Measurements from ENCODE around the gene VPS4A. TPM values are rescaled to one million over a fixed set of nuclear protein-coding genes. Genes with fewer than 3 reads are reported as not detected.
A peak's percentile ranks its signal among the peaks of the same experiment; 100 is the strongest.

Gene VPS4A
- total and polyA plus RNA-seq, 2 donors (not counting 1 experiment from before 2014, with no cell fraction given), result 33.1 to 43.8 TPM

DNA sequence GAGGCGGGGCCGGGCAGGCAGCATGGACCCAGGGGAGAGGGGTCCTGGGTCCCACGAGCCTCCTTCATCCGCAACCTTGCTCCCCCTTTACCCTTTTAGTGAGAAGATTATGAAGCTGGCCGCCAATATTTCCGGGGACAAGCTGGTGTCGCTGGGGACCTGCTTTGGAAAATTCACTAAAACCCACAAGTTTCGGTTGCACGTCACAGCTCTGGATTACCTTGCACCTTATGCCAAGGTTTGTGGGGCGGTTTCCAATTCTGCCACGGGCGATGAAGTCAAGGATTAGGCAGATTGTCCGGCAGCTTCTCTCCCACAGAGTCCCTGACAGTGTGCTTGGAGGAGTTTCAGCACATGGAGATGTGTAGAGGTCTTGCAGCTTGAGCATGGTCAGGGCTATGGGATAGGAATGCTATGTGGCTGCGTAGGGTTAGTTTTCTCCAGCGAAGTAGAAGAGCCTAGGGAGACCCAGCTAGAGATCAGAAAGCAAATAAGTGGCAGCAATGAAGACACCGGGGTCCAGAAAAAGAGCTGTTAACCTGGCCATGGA, 29.0 kb downstream of the VPS4A start:
- H3K27ac Mint-ChIP-seq, result peak overlapping the region; percentile 98
- intact Hi-C loops (cut with micrococcal nuclease), result no loop called here
- Histone ChIP-seq H4K20me1 (ENCODE audit: control insufficient read depth, insufficient read depth, low read length, poor library complexity, severe bottlenecking) (no peaks in the 10 kb centered on the region), H3K36me3 (replicated peaks in 1 of 2; ENCODE audit: control extremely low read depth in 1 of 2, control insufficient read depth in 1 of 2, extremely low read depth in 1 of 2, insufficient read depth in 2 of 2, low read length in 1 of 2) (peaks cover 1 to 26% of the 10 kb centered on the region in 2 experiments), H3K27me3 (replicated peaks in 1 of 4; ENCODE audit: control extremely low read depth in 1 of 4, control insufficient read depth in 3 of 4, insufficient read depth in 4 of 4, low read length in 3 of 4) (no peaks in the 10 kb centered on the region), H3K79me2 (ENCODE audit: control insufficient read depth, insufficient read depth, low read length) (peaks cover 44% of the 10 kb centered on the region), H3K4me2 (replicated peaks; ENCODE audit: low read depth, low read length, poor library complexity, severe bottlenecking) (peak overlapping the region; percentile 79), H3K4me1 (ENCODE audit: control insufficient read depth in 2 of 2, insufficient read depth in 2 of 2, low read length in 2 of 2) (peaks cover 17 to 27% of the 10 kb centered on the region in 2 donors), H3K9ac (ENCODE audit: low read length) (peak overlapping the region; percentile 96), H3K4me3 (ENCODE audit: control extremely low read depth in 1 of 5, extremely low read depth in 1 of 5, insufficient read depth in 1 of 5, low read depth in 2 of 5, low read length in 4 of 5) (peak overlapping the region; percentile 26 to 99 (median 68)), H2AFZ (ENCODE audit: insufficient read depth, low read depth, low read length, poor library complexity, severe bottlenecking) (peak overlapping the region; percentile 99), H3K9me3 (ENCODE audit: control extremely low read depth in 1 of 3, control insufficient read depth in 2 of 3, insufficient read depth in 1 of 3, low read length in 2 of 3) (no peaks in the 10 kb centered on the region), H3K27ac (ENCODE audit: low read length in 2 of 2) (peak overlapping the region; percentile 55 to 87)
- H3K9me3 Mint-ChIP-seq (ENCODE audit: insufficient read depth), result no peaks in the 10 kb centered on the region
- no peak for TF ChIP-seq EZH2 (IDR thresholded peaks at IDR 0.05; ENCODE audit: borderline replicate concordance, insufficient read depth, low read depth, low read length, poor library complexity, severe bottlenecking)
- TF ChIP-seq, protein P1, sequence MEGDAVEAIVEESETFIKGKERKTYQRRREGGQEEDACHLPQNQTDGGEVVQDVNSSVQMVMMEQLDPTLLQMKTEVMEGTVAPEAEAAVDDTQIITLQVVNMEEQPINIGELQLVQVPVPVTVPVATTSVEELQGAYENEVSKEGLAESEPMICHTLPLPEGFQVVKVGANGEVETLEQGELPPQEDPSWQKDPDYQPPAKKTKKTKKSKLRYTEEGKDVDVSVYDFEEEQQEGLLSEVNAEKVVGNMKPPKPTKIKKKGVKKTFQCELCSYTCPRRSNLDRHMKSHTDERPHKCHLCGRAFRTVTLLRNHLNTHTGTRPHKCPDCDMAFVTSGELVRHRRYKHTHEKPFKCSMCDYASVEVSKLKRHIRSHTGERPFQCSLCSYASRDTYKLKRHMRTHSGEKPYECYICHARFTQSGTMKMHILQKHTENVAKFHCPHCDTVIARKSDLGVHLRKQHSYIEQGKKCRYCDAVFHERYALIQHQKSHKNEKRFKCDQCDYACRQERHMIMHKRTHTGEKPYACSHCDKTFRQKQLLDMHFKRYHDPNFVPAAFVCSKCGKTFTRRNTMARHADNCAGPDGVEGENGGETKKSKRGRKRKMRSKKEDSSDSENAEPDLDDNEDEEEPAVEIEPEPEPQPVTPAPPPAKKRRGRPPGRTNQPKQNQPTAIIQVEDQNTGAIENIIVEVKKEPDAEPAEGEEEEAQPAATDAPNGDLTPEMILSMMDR (IDR thresholded peaks at IDR 0.05), result no peak
- POLR2A ChIA-PET, result interaction anchor here (0.6 to 1.9 kb wide), 3 partner anchors 10 to 45 kb away, joined by 3 to 11 read pairs (median 3); partner anchors contain the start of gene PDF
- CTCF ChIA-PET, result interaction anchor here (0.6 to 2.0 kb wide), 5 partner anchors 10 to 55 kb away, joined by 3 to 7 read pairs (median 5); partner anchors contain the start of gene PDF
- peaks cover 41% of the 10 kb centered on the region for H3K4me1 Mint-ChIP-seq
- H3K4me3 Mint-ChIP-seq, result peak overlapping the region; percentile 98
- no peaks in the 10 kb centered on the region for H3K27me3 Mint-ChIP-seq
- WGBS (ENCODE audit: insufficient coverage), result 8% methylated on average over 13 of the region's 16 CpGs
- no peak for DNase-seq
- ATAC-seq (ENCODE audit: low read depth), result no peak

DNA sequence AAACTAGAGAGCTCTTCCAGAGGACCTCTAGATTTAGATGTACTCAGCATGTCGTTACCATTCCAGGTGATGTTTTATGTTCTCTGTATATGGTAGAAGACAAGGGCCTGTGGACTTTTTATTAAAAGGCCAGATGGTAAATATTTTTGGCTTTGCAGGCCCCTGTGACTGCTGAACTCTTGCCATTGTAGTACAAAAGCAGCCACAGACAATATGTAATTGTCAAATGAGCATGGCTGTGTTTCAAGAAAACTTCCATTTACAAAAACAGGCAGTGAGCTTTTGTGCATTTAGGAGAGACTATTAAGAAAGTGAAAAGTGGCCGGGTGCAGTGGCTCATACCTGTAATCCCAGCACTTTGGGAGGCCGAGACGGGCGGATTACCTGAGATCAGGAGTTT, 33.0 kb downstream of the VPS4A start:
- H3K36me3 ChIP-seq (replicated peaks in 1 of 2; ENCODE audit: control extremely low read depth in 1 of 2, control insufficient read depth in 1 of 2, extremely low read depth in 1 of 2, insufficient read depth in 2 of 2, low read length in 1 of 2), result peaks cover 0 to 18% of the 10 kb centered on the region in 2 experiments
- TF ChIP-seq EZH2 (IDR thresholded peaks at IDR 0.05; ENCODE audit: borderline replicate concordance, insufficient read depth, low read depth, low read length, poor library complexity, severe bottlenecking), result no peak
- TF ChIP-seq, protein P1 (IDR thresholded peaks at IDR 0.05), result no peak
- no peaks in the 10 kb centered on the region for H3K9me3 Mint-ChIP-seq (ENCODE audit: insufficient read depth)
- peaks cover 9% of the 10 kb centered on the region in 2 donors for H3K4me1 ChIP-seq (ENCODE audit: control insufficient read depth in 2 of 2, insufficient read depth in 2 of 2, low read length in 2 of 2)
- H3K9ac ChIP-seq (ENCODE audit: low read length), result no peak overlapping the region
- CTCF ChIA-PET, result no interaction called here
- H3K79me2 ChIP-seq (ENCODE audit: control insufficient read depth, insufficient read depth, low read length), result peaks cover 19% of the 10 kb centered on the region
- peaks cover 28% of the 10 kb centered on the region for H3K4me1 Mint-ChIP-seq
- H3K4me3 ChIP-seq (ENCODE audit: control extremely low read depth in 1 of 5, extremely low read depth in 1 of 5, insufficient read depth in 1 of 5, low read depth in 2 of 5, low read length in 4 of 5), result no peak overlapping the region
- no peaks in the 10 kb centered on the region for H4K20me1 ChIP-seq (ENCODE audit: control insufficient read depth, insufficient read depth, low read length, poor library complexity, severe bottlenecking)
- H3K4me3 Mint-ChIP-seq, result no peak overlapping the region
- intact Hi-C loops (cut with micrococcal nuclease), result no loop called here
- H3K4me2 ChIP-seq (replicated peaks; ENCODE audit: low read depth, low read length, poor library complexity, severe bottlenecking), result no peak overlapping the region
- DNase-seq (no peak), ATAC-seq (ENCODE audit: low read depth) (no peak)
- POLR2A ChIA-PET, result no interaction called here
- no peaks in the 10 kb centered on the region for H3K9me3 ChIP-seq (ENCODE audit: control extremely low read depth in 1 of 3, control insufficient read depth in 2 of 3, insufficient read depth in 1 of 3, low read length in 2 of 3)
- H3K27ac ChIP-seq (ENCODE audit: low read length in 2 of 2), result no peak overlapping the region
- H3K27me3 ChIP-seq (replicated peaks in 1 of 4; ENCODE audit: control extremely low read depth in 1 of 4, control insufficient read depth in 3 of 4, insufficient read depth in 4 of 4, low read length in 3 of 4), result no peaks in the 10 kb centered on the region
- WGBS (ENCODE audit: insufficient coverage), result no CpG with 5 or more reads among the region's 5 CpGs
- H3K27ac Mint-ChIP-seq, result no peak overlapping the region
- no peak overlapping the region for H2AFZ ChIP-seq (ENCODE audit: insufficient read depth, low read depth, low read length, poor library complexity, severe bottlenecking)
- H3K27me3 Mint-ChIP-seq, result no peaks in the 10 kb centered on the region

Data from B cell (primary cell).